HEK293 (cell line): ENCODE data around the gene MACO1.

Experiments used
- CTCF ChIA-PET: fragments of 350-600 bp; formaldehyde crosslinking; extraction: SDS; loops from one replicate; lab custom pipeline; 2021; ENCODE audit warnings: antibody characterized with exemption; lab: Yijun Ruan, JAX
- POLR2A ChIA-PET: fragments of 300-600 bp; formaldehyde crosslinking; extraction: SDS; loops from one replicate; lab custom pipeline; 2020; ENCODE audit warnings: antibody characterized with exemption, inconsistent platforms; lab: Yijun Ruan, JAX
- H3K27ac ChIP-seq: fragments of 200-500 bp; sonication (Bioruptor generic); 2 replicates; pipeline ENCODE4 v1.5.1; 2014; ENCODE audit warnings: low read depth, low read length, control low read depth, inconsistent platforms; ENCODE audit errors: extremely low read depth
- H3K36me3 ChIP-seq, 2 experiments: fragments of 200-500 bp in 1 of 2; sonication (Bioruptor generic) in 1 of 2; 1 replicate in 1 of 2; 2 replicates in 1 of 2; pipeline ENCODE4 v1.5.1; 2014 to 2017; ENCODE audit warnings: inconsistent platforms in 2 of 2, low read length in 2 of 2; ENCODE audit not compliant: control insufficient read depth in 2 of 2, insufficient read depth in 1 of 2
- H3K4me1 ChIP-seq: fragments of 200-500 bp; sonication (Bioruptor generic); 2 replicates; pipeline ENCODE4 v1.5.1; 2014; ENCODE audit warnings: mild to moderate bottlenecking, low read length, inconsistent platforms; ENCODE audit not compliant: control insufficient read depth, insufficient read depth
- H3K4me3 ChIP-seq: 2 replicates; pipeline ENCODE4 v1.5.1; 2011; ENCODE audit warnings: low read depth, mild to moderate bottlenecking, control low read depth, low read length, moderate library complexity
- H3K9me3 ChIP-seq: fragments of 200-500 bp; sonication (Bioruptor generic); 2 replicates; pipeline ENCODE4 v1.5.1; 2014; ENCODE audit warnings: low read depth, low read length, inconsistent platforms; ENCODE audit not compliant: control insufficient read depth, insufficient read depth
- BCL11A ChIP-seq: fragments of 450-650 bp; formaldehyde crosslinking; IDR thresholded peaks from 2 replicates; pipeline ENCODE4 v1.5.1; 2016; ENCODE audit warnings: low read depth, missing biosample characterization, missing genetic modification characterization
- EGR2 ChIP-seq: fragments of 450-650 bp; formaldehyde crosslinking; IDR thresholded peaks from 2 replicates; pipeline ENCODE4 v1.5.1; 2016; ENCODE audit warnings: low read depth, missing biosample characterization, missing genetic modification characterization
- GFI1B ChIP-seq: fragments of 450-650 bp; formaldehyde crosslinking; IDR thresholded peaks from 2 replicates; pipeline ENCODE4 v1.5.1; 2016; ENCODE audit warnings: missing biosample characterization, missing genetic modification characterization
- GLI4 ChIP-seq: fragments of 450-650 bp; formaldehyde crosslinking; IDR thresholded peaks from 2 replicates; pipeline ENCODE4 v1.5.1; 2016; ENCODE audit warnings: missing biosample characterization, missing genetic modification characterization
- GLIS1 ChIP-seq: fragments of 450-650 bp; formaldehyde crosslinking; IDR thresholded peaks from 2 replicates; pipeline ENCODE4 v1.5.1; 2016; ENCODE audit warnings: missing biosample characterization, missing genetic modification characterization
- KLF10 ChIP-seq: fragments of 450-650 bp; IDR thresholded peaks from 2 replicates; pipeline ENCODE4 v1.5.1; 2018; ENCODE audit warnings: missing biosample characterization, mild to moderate bottlenecking, missing genetic modification characterization
- OVOL3 ChIP-seq: fragments of 450-650 bp; formaldehyde crosslinking; IDR thresholded peaks from 2 replicates; pipeline ENCODE4 v1.5.1; 2016; ENCODE audit warnings: missing biosample characterization, missing genetic modification characterization
- ZFP37 ChIP-seq: fragments of 450-650 bp; formaldehyde crosslinking; IDR thresholded peaks from 2 replicates; pipeline ENCODE4 v1.5.1; 2016; ENCODE audit warnings: missing biosample characterization, missing genetic modification characterization
- ZFP69B ChIP-seq: fragments of 450-650 bp; formaldehyde crosslinking; IDR thresholded peaks from 2 replicates; pipeline ENCODE4 v1.5.1; 2016; ENCODE audit warnings: missing biosample characterization, missing genetic modification characterization
- ZNF121 ChIP-seq: fragments of 450-650 bp; formaldehyde crosslinking; IDR thresholded peaks from 2 replicates; pipeline ENCODE4 v1.5.1; 2016; ENCODE audit warnings: missing biosample characterization, missing genetic modification characterization
- ZNF157 ChIP-seq: fragments of 450-650 bp; formaldehyde crosslinking; IDR thresholded peaks from 2 replicates; pipeline ENCODE4 v1.5.1; 2016; ENCODE audit warnings: missing biosample characterization, missing genetic modification characterization
- ZNF169 ChIP-seq: fragments of 450-650 bp; formaldehyde crosslinking; IDR thresholded peaks from 2 replicates; pipeline ENCODE4 v1.5.1; 2016; ENCODE audit warnings: missing biosample characterization, missing genetic modification characterization
- ZNF19 ChIP-seq: fragments of 450-650 bp; formaldehyde crosslinking; IDR thresholded peaks from 2 replicates; pipeline ENCODE4; 2016; ENCODE audit warnings: missing biosample characterization, missing genetic modification characterization, low read depth
- ZNF266 ChIP-seq: fragments of 450-650 bp; formaldehyde crosslinking; IDR thresholded peaks from 2 replicates; pipeline ENCODE4 v1.5.1; 2016; ENCODE audit warnings: missing biosample characterization, missing genetic modification characterization, low read depth
- ZNF302 ChIP-seq: fragments of 450-650 bp; formaldehyde crosslinking; IDR thresholded peaks from 2 replicates; pipeline ENCODE4 v1.5.1; 2016; ENCODE audit warnings: missing biosample characterization, missing genetic modification characterization, low read depth
- ZNF350 ChIP-seq: fragments of 450-650 bp; formaldehyde crosslinking; IDR thresholded peaks from 2 replicates; pipeline ENCODE4 v1.5.0; 2017; ENCODE audit warnings: missing biosample characterization, mild to moderate bottlenecking, missing genetic modification characterization
- ZNF416 ChIP-seq: fragments of 450-650 bp; formaldehyde crosslinking; IDR thresholded peaks from 2 replicates; pipeline ENCODE4 v1.5.1; 2016; ENCODE audit warnings: missing biosample characterization, missing genetic modification characterization
- ZNF514 ChIP-seq: fragments of 450-650 bp; formaldehyde crosslinking; IDR thresholded peaks from 2 replicates; pipeline ENCODE4 v1.5.1; 2016; ENCODE audit warnings: missing biosample characterization, missing genetic modification characterization
- ZNF544 ChIP-seq: fragments of 450-650 bp; formaldehyde crosslinking; IDR thresholded peaks from 2 replicates; pipeline ENCODE4 v1.5.0; 2017; ENCODE audit warnings: missing biosample characterization, missing genetic modification characterization
- ZNF558 ChIP-seq: fragments of 450-650 bp; formaldehyde crosslinking; IDR thresholded peaks from 2 replicates; pipeline ENCODE4 v1.5.1; 2016; ENCODE audit warnings: missing biosample characterization, missing genetic modification characterization
- ZNF629 ChIP-seq: fragments of 450-650 bp; formaldehyde crosslinking; IDR thresholded peaks from 2 replicates; pipeline ENCODE4 v1.5.1; 2017; ENCODE audit warnings: missing biosample characterization, missing genetic modification characterization
- ZNF660 ChIP-seq: fragments of 450-650 bp; IDR thresholded peaks from 2 replicates; pipeline ENCODE4 v1.5.1; 2018; ENCODE audit warnings: missing biosample characterization, mild to moderate bottlenecking, missing genetic modification characterization
- ZNF677 ChIP-seq: fragments of 450-650 bp; IDR thresholded peaks from 2 replicates; pipeline ENCODE4 v1.5.0; 2018; ENCODE audit warnings: missing biosample characterization, mild to moderate bottlenecking, missing genetic modification characterization, moderate library complexity
- ZNF791 ChIP-seq: fragments of 450-650 bp; formaldehyde crosslinking; IDR thresholded peaks from 2 replicates; pipeline ENCODE4 v1.5.1; 2016; ENCODE audit warnings: missing biosample characterization, missing genetic modification characterization
- ZSCAN30 ChIP-seq: fragments of 450-650 bp; IDR thresholded peaks from 2 replicates; pipeline ENCODE4 v1.5.1; 2018; ENCODE audit warnings: missing biosample characterization, mild to moderate bottlenecking, missing genetic modification characterization, moderate library complexity
- TF ChIP-seq, protein P1 (sequence below): fragments of 450-650 bp; formaldehyde crosslinking; IDR thresholded peaks from 2 replicates; pipeline ENCODE4 v1.5.1; 2016; ENCODE audit warnings: missing biosample characterization, missing genetic modification characterization
- TF ChIP-seq, protein P2 (sequence below): fragments of 450-650 bp; formaldehyde crosslinking; IDR thresholded peaks from 2 replicates; pipeline ENCODE4 v1.5.1; 2016; ENCODE audit warnings: missing biosample characterization, missing genetic modification characterization

MACO1 gene

DNA sequence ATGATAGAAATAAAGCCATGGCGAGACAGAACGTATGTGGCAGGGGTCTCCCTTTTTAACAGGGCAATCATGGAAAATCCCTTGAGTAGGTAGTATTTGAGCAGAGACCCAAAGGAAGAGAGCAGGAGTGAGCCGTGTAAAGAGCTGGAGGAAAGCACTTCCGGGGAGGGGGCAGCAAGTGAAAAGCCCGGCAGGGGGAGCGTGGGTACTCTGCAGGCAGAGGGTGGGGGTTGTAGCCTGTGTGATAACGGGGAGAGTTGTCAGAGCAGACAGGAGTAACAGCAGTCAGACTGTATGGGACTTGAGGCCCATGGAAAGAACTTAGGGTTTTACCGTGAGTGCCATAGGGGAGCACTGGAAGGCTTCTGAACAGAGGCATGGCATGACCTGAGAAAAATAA, 61.6 kb downstream of the MACO1 start:
- H3K27ac ChIP-seq: no peak overlapping the region
- H3K9me3 ChIP-seq: no peaks in the 10 kb centered on the region
- H3K4me3 ChIP-seq: no peak overlapping the region
- POLR2A ChIA-PET: no interaction called here
- CTCF ChIA-PET: interaction anchor here (0.8 kb wide), 1 partner anchor 10 kb away, joined by 4 read pairs; no protein-coding TSS in a partner anchor
- TF ChIP-seq ZNF157 (tag by site-specific recombination) (no peak), ZNF544 (tag by site-specific recombination) (no peak), ZNF350 (tag by site-specific recombination) (no peak), ZNF121 (tag by site-specific recombination) (no peak), ZFP37 (tag by site-specific recombination) (no peak), ZNF558 (no peak), ZNF416 (tag by site-specific recombination) (no peak), ZSCAN30 (no peak), ZNF791 (no peak), ZNF266 (no peak), ZFP69B (tag by site-specific recombination) (no peak), KLF10 (tag by site-specific recombination) (no peak), BCL11A (no peak), GLIS1 (tag by site-specific recombination) (no peak)
- TF ChIP-seq, protein P1, sequence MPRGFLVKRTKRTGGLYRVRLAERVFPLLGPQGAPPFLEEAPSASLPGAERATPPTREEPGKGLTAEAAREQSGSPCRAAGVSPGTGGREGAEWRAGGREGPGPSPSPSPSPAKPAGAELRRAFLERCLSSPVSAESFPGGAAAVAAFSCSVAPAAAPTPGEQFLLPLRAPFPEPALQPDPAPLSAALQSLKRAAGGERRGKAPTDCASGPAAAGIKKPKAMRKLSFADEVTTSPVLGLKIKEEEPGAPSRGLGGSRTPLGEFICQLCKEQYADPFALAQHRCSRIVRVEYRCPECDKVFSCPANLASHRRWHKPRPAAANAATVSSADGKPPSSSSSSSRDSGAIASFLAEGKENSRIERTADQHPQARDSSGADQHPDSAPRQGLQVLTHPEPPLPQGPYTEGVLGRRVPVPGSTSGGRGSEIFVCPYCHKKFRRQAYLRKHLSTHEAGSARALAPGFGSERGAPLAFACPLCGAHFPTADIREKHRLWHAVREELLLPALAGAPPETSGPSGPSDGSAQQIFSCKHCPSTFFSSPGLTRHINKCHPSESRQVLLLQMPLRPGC (tag by site-specific recombination): no peak
- TF ChIP-seq, protein P2, sequence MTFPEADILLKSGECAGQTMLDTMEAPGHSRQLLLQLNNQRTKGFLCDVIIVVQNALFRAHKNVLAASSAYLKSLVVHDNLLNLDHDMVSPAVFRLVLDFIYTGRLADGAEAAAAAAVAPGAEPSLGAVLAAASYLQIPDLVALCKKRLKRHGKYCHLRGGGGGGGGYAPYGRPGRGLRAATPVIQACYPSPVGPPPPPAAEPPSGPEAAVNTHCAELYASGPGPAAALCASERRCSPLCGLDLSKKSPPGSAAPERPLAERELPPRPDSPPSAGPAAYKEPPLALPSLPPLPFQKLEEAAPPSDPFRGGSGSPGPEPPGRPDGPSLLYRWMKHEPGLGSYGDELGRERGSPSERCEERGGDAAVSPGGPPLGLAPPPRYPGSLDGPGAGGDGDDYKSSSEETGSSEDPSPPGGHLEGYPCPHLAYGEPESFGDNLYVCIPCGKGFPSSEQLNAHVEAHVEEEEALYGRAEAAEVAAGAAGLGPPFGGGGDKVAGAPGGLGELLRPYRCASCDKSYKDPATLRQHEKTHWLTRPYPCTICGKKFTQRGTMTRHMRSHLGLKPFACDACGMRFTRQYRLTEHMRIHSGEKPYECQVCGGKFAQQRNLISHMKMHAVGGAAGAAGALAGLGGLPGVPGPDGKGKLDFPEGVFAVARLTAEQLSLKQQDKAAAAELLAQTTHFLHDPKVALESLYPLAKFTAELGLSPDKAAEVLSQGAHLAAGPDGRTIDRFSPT (tag by site-specific recombination): no peak
- H3K4me1 ChIP-seq: no peaks in the 10 kb centered on the region
- peaks cover 8 to 65% of the 10 kb centered on the region in 2 experiments for H3K36me3 ChIP-seq

DNA sequence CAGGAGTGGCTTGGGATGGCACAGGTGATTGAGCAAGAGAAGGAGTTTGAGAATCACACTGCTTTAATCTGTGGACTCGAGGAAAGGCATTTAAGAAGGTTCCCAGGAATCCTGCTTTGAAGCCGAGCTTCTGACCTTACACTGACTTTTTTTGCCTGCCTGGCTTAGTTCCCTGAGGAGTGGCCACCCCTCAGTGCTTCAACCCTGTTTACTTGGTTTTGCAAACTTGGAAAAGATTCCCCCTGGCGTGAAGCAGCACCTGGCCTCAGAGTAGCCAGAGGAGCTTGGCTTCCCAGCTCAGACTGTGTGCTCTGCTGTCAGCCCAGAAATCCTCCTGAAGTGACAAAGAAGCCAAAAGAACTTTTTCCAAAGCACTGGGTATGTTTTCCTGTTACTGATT, 64.3 kb downstream of the MACO1 start:
- ChIA-PET POLR2A (no interaction called here), CTCF (interaction anchor here (0.7 kb wide), 1 partner anchor 27 kb away, joined by 5 read pairs; no protein-coding TSS in a partner anchor)
- no peak overlapping the region for H3K27ac ChIP-seq
- H3K4me1 ChIP-seq: no peaks in the 10 kb centered on the region
- H3K36me3 ChIP-seq: peaks cover 7 to 65% of the 10 kb centered on the region in 2 experiments
- no peak for TF ChIP-seq ZNF350 (tag by site-specific recombination)
- TF ChIP-seq EGR2 (tag by site-specific recombination): no peak
- no peak for TF ChIP-seq ZNF169 (tag by site-specific recombination)
- TF ChIP-seq OVOL3 (tag by site-specific recombination): no peak
- no peak for TF ChIP-seq ZNF416 (tag by site-specific recombination)
- no peak for TF ChIP-seq ZNF677 (tag by site-specific recombination)
- no peak for TF ChIP-seq GLI4
- TF ChIP-seq ZNF629: no peak
- no peak for TF ChIP-seq ZNF121 (tag by site-specific recombination)
- TF ChIP-seq ZNF514 (tag by site-specific recombination): no peak
- TF ChIP-seq GFI1B (tag by site-specific recombination): no peak
- no peak for TF ChIP-seq ZNF19 (tag by site-specific recombination)
- TF ChIP-seq ZNF302: no peak
- TF ChIP-seq ZNF660 (tag by site-specific recombination): no peak
- H3K9me3 ChIP-seq: no peaks in the 10 kb centered on the region
- H3K4me3 ChIP-seq: no peak overlapping the region
